ENCODE data around the gene STAG3. TPM values are rescaled to one million over a fixed set of nuclear protein-coding genes. Genes with fewer than 3 reads are reported as not detected.

The STAG3 gene
- total and polyA plus RNA-seq, 2 of the 8 experiments (the other 6 are each of a cell fraction or from before 2014, with no cell fraction given) = 1.3 to 3.3 TPM

- no peak overlapping the region for H4K5ac ChIP-seq (ENCODE audit: insufficient read length, low read depth, low read length)
- no peak overlapping the region for H2BK5ac ChIP-seq (ENCODE audit: low read depth, low read length)
- no peaks in the 10 kb centered on the region; the same call in 1 of the 2 replicates for H3K79me1 ChIP-seq (ENCODE audit: low read depth, low read length)
- no peak overlapping the region for H2AK5ac ChIP-seq (ENCODE audit: low read depth, low read length)
- no peak overlapping the region for H4K91ac ChIP-seq (replicated peaks; ENCODE audit: insufficient read length, low read length)
- H3K4me3 ChIP-seq (ENCODE audit: extremely low read depth in 1 of 4, insufficient read depth in 2 of 4, low read depth in 3 of 4, low read length in 4 of 4) = no peak overlapping the region
- H2BK12ac ChIP-seq (ENCODE audit: low read depth, low read length) = no peak overlapping the region
- DNase-seq (ENCODE audit: low read depth in 1 of 2, low spot score in 2 of 2) (no peak), FAIRE-seq (no peak)
- peak overlapping the region in 1 of 2 experiments; percentile 84; a peak in 1 of 4 replicates for H3K4me2 ChIP-seq (ENCODE audit: insufficient read depth in 1 of 2, low read depth in 2 of 2, low read length in 2 of 2)
- H2BK120ac ChIP-seq (replicated peaks; ENCODE audit: low read depth, low read length) = no peak overlapping the region
- no peak overlapping the region; the same call in 1 of the 2 replicates for H3K18ac ChIP-seq (ENCODE audit: extremely low read depth, low read length)
- peaks cover 0 to 8% (median 1%) of the 10 kb centered on the region in 4 experiments; a peak in 3 of 8 replicates for H3K36me3 ChIP-seq (ENCODE audit: control insufficient read depth in 2 of 4, insufficient read depth in 4 of 4, low read length in 3 of 4)
- no peak overlapping the region for H3K27ac ChIP-seq (ENCODE audit: low read depth, low read length)
- H2AFZ ChIP-seq (ENCODE audit: low read length) = no peak overlapping the region
- H2BK20ac ChIP-seq (ENCODE audit: low read length) = no peak overlapping the region
- no peak overlapping the region for H3K14ac ChIP-seq (ENCODE audit: insufficient read length)
- H3K9me3 ChIP-seq (ENCODE audit: insufficient read depth in 2 of 2, low read depth in 1 of 2, low read length in 1 of 2) = peaks cover 0 to 5% of the 10 kb centered on the region in 2 experiments; a peak in 1 of 4 replicates
- H2BK15ac ChIP-seq (ENCODE audit: low read length) = no peak overlapping the region
- H4K8ac ChIP-seq (ENCODE audit: extremely low read depth, insufficient read depth, low read length) = peak overlapping the region; percentile 58; the same call in 1 of the 2 replicates
- H3K27me3 ChIP-seq (replicated peaks in 1 of 4; ENCODE audit: control insufficient read depth in 3 of 4, extremely low read depth in 1 of 4, insufficient read depth in 3 of 4, low read length in 3 of 4) = peaks cover 0 to 13% (median 9%) of the 10 kb centered on the region in 4 experiments; a peak in 6 of 7 replicates
- H3K23ac ChIP-seq (ENCODE audit: insufficient read length) = no peak overlapping the region
- H3K9ac ChIP-seq (replicated peaks in 1 of 4; ENCODE audit: extremely low read depth in 1 of 4, low read depth in 3 of 4, low read length in 3 of 4) = no peak overlapping the region; a peak in 1 of 7 replicates
- peaks cover 0 to 18% of the 10 kb centered on the region in 2 experiments for H4K20me1 ChIP-seq (replicated peaks in 1 of 2; ENCODE audit: control insufficient read depth in 1 of 2, insufficient read depth in 2 of 2, low read length in 2 of 2)
- ChIA-PET POLR2A (ENCODE audit: partially characterized antibody) (interaction anchor here (0.6 to 4.9 kb wide), 7 partner anchors 9 to 74 kb away, joined by 3 to 39 read pairs (median 3); partner anchors contain the start of genes AP4M1, GAL3ST4, LAMTOR4 and MCM7), CTCF (ENCODE audit: partially characterized antibody) (interaction anchor here (0.6 to 1.8 kb wide), 5 partner anchors 10 to 45 kb away, joined by 3 to 5 read pairs (median 4); no protein-coding TSS in a partner anchor)
- peaks cover 2 to 16% (median 11%) of the 10 kb centered on the region in 4 experiments for H3K4me1 ChIP-seq (replicated peaks in 1 of 4; ENCODE audit: control insufficient read depth in 3 of 4, insufficient read depth in 4 of 4, low read length in 3 of 4)
- no peak overlapping the region for H3K56ac ChIP-seq (replicated peaks; ENCODE audit: insufficient read length, low read depth, low read length)
- H3K23me2 ChIP-seq (ENCODE audit: low read depth, low read length) = peaks cover 13% of the 10 kb centered on the region
- no peak overlapping the region for H3K4ac ChIP-seq (replicated peaks; ENCODE audit: insufficient read length, low read depth, low read length)
- H3K79me2 ChIP-seq (ENCODE audit: control insufficient read depth in 1 of 2, insufficient read depth in 2 of 2, low read length in 2 of 2) = peaks cover 0 to 7% of the 10 kb centered on the region in 2 experiments; a peak in 2 of 4 replicates
- 94% methylated on average over 13 of the region's 14 CpGs; no CpG with 5 or more reads in 1 of the 2 experiments for WGBS, 2 experiments (ENCODE audit: extremely low coverage in 1 of 2, insufficient coverage in 1 of 2, insufficient read length in 1 of 2, insufficient replicate concordance in 2 of 2, low coverage in 1 of 2, low lambda C conversion rate in 2 of 2, missing lambda C conversion rate in 1 of 2)
- no peak for TF ChIP-seq TAF1 (IDR thresholded peaks at IDR 0.05; ENCODE audit: low read depth, low read length)
- no peak for TF ChIP-seq CBX5 (IDR thresholded peaks at IDR 0.05; ENCODE audit: low read depth, low read length)
- no peak for TF ChIP-seq POLR2A (IDR thresholded peaks at IDR 0.05; ENCODE audit: control extremely low read depth in 1 of 2, low read depth in 2 of 2, low read length in 2 of 2)
- no peak for TF ChIP-seq RAD21 (IDR thresholded peaks at IDR 0.05 in 1 of 2, conservative IDR thresholded peaks at IDR 0.05 in 1 of 2; ENCODE audit: low read depth in 2 of 2, low read length in 2 of 2)
- no peak for TF ChIP-seq BCL11A (IDR thresholded peaks at IDR 0.05; ENCODE audit: low read depth in 2 of 2, low read length in 2 of 2)
- no peak for TF ChIP-seq NRF1 (IDR thresholded peaks at IDR 0.05; ENCODE audit: low read depth, low read length)
- TF ChIP-seq TBP (IDR thresholded peaks at IDR 0.05; ENCODE audit: low read depth, low read length) = no peak
- TF ChIP-seq BACH1 (IDR thresholded peaks at IDR 0.05; ENCODE audit: low read length) = no peak
- TF ChIP-seq PHF8 (conservative IDR thresholded peaks at IDR 0.05; ENCODE audit: low read depth, low read length) = no peak
- TF ChIP-seq SAP30 (IDR thresholded peaks at IDR 0.05; ENCODE audit: insufficient read depth, insufficient replicate concordance, low read length) = no peak
- TF ChIP-seq RXRA (IDR thresholded peaks at IDR 0.05; ENCODE audit: insufficient read depth, low read depth, low read length) = no peak
- no peak for TF ChIP-seq CBX8 (IDR thresholded peaks at IDR 0.05; ENCODE audit: borderline replicate concordance, low read depth, low read length)
Observed at GRCh38 chr7:100175296-100175935, 2.3 kb upstream of the STAG3 start.

Data from H1 (cell line).